ENCODE data around the gene KLK4.

KLK4 gene

DNA sequence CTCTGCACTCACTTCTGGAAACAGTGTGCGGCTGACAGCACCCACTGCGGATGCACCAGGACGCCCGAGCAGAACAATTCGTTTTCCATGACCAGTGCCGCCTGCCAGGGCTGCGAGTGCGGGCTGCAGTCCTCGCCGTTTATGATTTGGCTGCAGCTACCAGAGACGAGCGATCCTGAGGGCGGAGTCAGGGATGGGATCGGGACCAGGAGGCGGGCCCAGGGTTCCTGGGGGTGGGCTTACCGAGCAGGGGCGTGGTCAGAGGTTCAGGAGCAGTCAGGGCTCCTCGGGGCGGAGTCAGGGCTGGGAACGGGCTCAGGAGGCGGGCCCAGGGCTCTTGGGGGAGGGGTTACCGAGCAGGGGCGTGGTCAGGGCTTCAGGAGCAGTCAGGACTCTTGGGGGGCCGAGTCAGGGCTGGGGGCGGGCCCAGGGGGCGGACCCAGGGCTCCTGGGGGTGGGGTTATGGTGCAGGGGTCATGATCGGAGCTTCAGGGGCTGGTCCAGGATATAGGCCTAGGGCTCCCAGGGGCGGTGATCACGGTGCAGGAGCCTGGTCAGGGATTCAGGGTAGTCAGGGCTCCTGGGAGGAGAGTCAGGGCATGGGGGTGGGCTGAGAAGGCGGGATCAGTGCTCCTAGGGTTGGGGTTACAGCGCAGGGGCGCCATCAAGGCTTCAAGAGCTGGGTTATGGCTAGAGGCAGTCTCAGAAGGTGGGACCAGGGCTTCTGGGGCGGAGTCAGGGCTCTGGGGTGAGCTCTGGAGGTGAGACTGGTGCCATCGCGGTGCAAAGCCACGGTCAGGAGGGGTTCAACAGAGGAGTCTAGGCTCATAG lies 1.7 kb downstream of the KLK4 start:
- no peak for DNase-seq (ENCODE audit: low read depth)
- H3K4me3 ChIP-seq (ENCODE audit: control insufficient read depth, low read depth, low read length): no peak overlapping the region
- TF ChIP-seq, protein P1, sequence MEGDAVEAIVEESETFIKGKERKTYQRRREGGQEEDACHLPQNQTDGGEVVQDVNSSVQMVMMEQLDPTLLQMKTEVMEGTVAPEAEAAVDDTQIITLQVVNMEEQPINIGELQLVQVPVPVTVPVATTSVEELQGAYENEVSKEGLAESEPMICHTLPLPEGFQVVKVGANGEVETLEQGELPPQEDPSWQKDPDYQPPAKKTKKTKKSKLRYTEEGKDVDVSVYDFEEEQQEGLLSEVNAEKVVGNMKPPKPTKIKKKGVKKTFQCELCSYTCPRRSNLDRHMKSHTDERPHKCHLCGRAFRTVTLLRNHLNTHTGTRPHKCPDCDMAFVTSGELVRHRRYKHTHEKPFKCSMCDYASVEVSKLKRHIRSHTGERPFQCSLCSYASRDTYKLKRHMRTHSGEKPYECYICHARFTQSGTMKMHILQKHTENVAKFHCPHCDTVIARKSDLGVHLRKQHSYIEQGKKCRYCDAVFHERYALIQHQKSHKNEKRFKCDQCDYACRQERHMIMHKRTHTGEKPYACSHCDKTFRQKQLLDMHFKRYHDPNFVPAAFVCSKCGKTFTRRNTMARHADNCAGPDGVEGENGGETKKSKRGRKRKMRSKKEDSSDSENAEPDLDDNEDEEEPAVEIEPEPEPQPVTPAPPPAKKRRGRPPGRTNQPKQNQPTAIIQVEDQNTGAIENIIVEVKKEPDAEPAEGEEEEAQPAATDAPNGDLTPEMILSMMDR (IDR thresholded peaks at IDR 0.05; ENCODE audit: control insufficient read depth, insufficient read depth, low read depth, low read length, missing control alignments): no peak

DNA sequence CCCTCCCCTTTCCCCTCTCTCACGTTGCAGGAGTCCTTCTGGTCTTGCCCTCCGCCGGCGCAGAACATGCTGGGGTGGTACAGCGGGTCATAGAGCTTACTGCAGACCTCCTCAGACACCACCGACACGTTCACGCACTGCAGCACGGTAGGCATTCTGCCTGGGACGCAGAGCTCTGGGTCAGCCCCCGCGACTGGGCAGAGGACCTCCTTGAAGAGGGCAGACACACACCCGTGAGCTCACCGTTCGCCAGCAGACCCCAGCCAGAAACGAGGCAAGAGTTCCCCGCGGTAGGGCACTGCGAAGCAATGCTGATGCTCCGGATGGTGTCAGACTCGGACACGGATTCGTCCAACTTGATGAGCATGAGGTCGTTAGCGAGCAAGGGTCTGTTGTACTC lies 2.9 kb downstream of the KLK4 start:
- H3K4me3 ChIP-seq (ENCODE audit: control insufficient read depth, low read depth, low read length): no peak overlapping the region
- TF ChIP-seq, protein P1 (IDR thresholded peaks at IDR 0.05; ENCODE audit: control insufficient read depth, insufficient read depth, low read depth, low read length, missing control alignments): no peak
- no peak for DNase-seq (ENCODE audit: low read depth)

DNA sequence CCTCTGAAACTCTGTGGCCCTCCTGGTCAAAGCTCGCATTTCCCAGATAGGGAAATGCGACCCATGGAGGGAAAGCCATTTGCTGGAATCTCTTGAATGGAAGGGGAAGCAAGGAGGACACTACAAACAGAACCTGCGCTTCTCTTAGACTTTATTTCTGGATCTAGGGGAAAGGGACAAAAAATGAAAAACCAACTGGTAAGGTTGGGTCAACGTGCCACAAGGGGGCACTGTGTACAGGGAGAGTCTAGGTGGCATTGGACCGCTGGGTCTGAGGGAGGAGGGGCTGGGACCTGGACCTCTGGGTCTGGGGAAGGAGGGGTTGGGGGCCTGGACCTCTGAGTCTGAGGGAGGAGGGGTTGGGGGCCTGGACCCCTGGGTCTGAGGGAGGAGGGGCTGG lies 5.0 kb downstream of the KLK4 start:
- no peak for DNase-seq (ENCODE audit: low read depth)
- TF ChIP-seq, protein P1 (IDR thresholded peaks at IDR 0.05; ENCODE audit: control insufficient read depth, insufficient read depth, low read depth, low read length, missing control alignments): peak; percentile 48
- H3K4me3 ChIP-seq (ENCODE audit: control insufficient read depth, low read depth, low read length): no peak overlapping the region

DNA sequence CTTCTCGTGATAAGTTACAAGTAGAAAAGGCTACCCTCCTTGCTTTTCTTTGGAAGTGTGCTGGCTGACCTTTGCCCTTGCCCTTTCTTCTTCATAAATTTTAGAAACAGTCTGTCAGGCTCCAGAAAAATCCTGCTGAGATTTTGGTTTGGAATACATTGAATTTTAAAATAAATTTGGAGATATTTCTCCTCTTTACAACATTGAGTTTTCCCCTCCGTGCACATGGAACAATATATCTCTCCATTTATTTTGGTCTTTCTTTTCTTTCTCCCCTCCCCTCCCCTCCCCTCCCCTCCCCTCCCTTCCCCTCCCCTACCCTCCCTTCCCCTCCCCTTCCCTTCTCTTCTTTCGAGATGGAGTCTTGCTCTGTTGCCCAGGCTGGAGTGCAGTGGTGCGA lies 8.6 kb downstream of the KLK4 start:
- TF ChIP-seq, protein P1 (IDR thresholded peaks at IDR 0.05; ENCODE audit: control insufficient read depth, insufficient read depth, low read depth, low read length, missing control alignments): no peak
- H3K4me3 ChIP-seq (ENCODE audit: control insufficient read depth, low read depth, low read length): no peak overlapping the region
- DNase-seq (ENCODE audit: low read depth): no peak

DNA sequence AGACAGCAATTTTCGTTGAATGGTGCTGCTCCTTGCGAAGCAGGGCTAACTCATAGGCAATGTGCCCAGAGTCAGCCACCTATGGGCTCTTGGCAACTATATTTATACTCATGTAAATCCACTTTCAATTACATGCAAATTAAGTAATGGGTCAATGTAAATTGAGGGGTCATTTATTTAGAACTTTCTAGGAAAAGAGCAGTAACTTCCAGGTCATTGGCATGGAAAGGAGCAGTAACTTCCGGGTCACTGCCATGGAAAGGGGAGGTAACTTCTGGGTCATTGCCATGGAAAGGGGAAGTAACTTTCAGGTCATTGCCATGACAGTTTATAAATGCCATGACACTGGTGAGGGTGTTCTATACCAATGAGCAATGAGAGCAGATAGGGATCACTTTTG lies 11.6 kb downstream of the KLK4 start:
- TF ChIP-seq, protein P1 (IDR thresholded peaks at IDR 0.05; ENCODE audit: control insufficient read depth, insufficient read depth, low read depth, low read length, missing control alignments): no peak
- no peak for DNase-seq (ENCODE audit: low read depth)
- H3K4me3 ChIP-seq (ENCODE audit: control insufficient read depth, low read depth, low read length): no peak overlapping the region

DNA sequence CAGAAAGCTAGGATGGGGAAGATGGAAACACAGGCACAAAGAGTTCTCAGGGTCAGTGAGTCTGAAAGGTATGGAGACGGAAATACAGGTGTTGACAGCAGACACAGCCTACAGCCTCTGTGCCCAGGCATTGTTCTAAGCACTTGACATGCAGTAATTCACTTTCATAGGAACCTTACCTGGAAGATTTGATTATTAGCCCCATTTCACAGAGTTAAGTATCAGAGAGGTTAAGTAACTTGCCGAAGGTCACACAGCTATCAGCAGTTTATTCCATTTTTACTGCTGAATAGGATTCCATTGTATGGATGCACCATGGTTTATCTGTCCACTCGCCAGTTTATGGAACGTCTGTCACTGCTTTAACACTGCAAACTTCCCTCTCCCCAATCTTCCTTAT lies 13.2 kb downstream of the KLK4 start:
- DNase-seq (ENCODE audit: low read depth): no peak
- TF ChIP-seq, protein P1 (IDR thresholded peaks at IDR 0.05; ENCODE audit: control insufficient read depth, insufficient read depth, low read depth, low read length, missing control alignments): no peak

More for the DNA sequence above, 13.2 kb downstream of the KLK4 start:
- no peak overlapping the region for H3K4me3 ChIP-seq (ENCODE audit: control insufficient read depth, low read depth, low read length)

Data from AG09309 (cell line).